Caki2 (cell line): ENCODE data around the gene GNB1L. TPM values are rescaled to one million over a fixed set of nuclear protein-coding genes. Genes with fewer than 3 reads are reported as not detected.

Experiments used
- DNase-seq: peaks from one replicate; pipeline ENCODE4 v3.0.0-alpha.2; 2015; ENCODE audit warnings: low read depth
- in situ Hi-C: cut with HindIII; loops from 2 replicates; pipeline ENCODE4 v1.10.0; 2016; ENCODE audit warnings: low sequenced_read_pairs, low pct_unique_long_range_greater_than_20kb, mixed read lengths
- total RNA-seq: library from RNA; depleted of rRNA; stranded (reverse); fragments of >200 nt; shearing (Covaris generic); gene quantifications from 2 replicates; pipeline ENCODE4 v1.2.3, GENCODE V29; 2014; ENCODE audit warnings: low replicate concordance; rRNA removed

The GNB1L gene, protein sequence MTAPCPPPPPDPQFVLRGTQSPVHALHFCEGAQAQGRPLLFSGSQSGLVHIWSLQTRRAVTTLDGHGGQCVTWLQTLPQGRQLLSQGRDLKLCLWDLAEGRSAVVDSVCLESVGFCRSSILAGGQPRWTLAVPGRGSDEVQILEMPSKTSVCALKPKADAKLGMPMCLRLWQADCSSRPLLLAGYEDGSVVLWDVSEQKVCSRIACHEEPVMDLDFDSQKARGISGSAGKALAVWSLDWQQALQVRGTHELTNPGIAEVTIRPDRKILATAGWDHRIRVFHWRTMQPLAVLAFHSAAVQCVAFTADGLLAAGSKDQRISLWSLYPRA
- total RNA-seq = 42.7 and 52.6 TPM in 2 replicates

DNA sequence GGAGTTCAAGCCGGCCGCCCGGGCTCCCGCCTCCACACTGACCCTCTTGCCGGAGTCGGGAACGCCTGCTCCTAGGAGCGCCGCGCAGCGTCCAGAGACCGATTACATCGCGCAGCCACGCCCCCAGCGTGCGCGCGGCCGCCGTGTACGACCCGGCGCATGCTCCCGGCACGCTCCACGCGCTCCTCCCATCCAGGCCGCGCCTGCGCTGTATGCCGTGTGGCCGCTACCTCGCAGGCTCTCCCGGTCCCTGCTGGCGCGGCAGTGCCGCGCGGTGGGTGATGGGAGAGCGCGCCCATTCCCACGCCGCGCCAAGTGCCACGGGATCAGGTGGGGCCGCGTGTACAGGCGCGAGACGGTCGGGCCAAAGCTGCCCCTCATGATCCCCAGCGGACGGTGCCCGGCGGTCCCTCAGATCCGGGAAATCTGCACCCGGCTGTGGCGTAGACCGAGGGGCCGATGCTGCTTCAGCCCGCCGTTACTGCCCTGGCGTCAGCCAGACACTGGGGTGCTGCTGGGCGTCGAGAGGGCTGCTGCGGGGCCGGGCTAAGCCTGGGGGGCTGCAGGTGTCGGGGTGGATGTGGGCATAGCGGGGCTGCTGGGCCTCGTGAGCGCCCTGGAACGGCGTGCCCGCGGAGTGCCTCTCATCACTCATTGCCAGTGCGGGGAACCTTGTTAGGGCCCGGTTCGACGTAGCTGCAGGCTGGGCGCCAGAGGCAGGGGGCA, at the start of gene GNB1L, which contains the start of gene RTL10:
GNB1L (minus strand) TSS at position 97 of the 726 bp plus-strand sequence. CDS start 33,519 bp downstream, outside the sequence.
RTL10 (minus strand) TSS at position 97 of the 726 bp plus-strand sequence. CDS start 2,613 bp downstream, outside the sequence.
- in situ Hi-C loops = no loop called here
- DNase-seq = peak; percentile 96

DNA sequence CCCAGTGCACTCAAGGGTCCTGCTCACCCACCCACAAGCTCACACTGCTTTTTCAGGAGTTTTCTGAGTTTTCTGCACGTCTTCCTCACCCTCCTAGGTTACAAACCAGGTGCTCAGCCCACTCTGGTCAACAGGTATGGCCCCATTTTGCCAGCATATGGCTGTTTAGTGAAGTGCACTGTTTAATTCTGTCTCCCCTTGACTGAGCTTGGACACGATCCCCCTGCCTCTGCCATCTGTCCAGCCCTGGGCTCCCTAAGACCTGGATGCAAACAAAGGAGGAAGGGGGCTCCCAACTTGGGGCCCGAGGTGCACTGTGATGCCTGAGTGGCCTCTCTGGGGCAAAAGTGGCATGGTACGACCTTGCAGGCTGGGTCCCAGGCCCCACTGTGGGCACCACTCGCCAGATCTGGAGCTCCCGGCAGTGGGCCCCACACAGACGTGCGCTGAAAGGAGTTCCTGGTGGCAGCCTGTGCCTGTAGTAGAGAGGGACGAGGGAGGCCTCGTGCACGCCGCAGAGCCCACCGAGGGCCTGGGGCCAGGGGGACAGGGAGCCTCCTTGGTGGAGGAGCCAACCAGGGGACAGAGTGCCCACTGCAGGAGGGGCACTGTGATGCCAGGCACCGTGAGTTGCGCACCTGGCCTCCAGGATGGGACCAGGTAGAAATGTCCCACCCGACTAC, 49.6 kb upstream of the GNB1L start:
- DNase-seq = no peak
- in situ Hi-C loops = no loop called here

DNA sequence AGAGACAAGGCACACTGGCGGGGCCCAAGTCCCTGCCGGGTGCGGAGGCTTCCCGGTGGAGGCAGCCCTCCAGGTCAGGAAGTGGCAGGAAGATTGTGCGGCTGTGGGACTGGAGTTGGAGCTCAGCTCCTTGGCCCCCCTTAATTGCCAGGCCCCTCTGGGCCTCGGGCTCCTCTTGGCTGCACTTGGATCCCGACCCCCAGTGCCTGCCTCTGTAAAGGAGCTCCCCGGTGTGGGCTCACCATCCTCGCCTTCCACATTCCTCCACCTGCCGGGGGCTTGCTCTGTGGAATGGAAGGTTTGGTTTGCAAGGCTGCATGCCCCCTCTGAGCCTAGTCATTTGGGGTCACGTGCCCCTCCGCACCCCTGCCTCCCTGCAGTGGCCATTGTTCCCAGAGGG, 48.8 kb upstream of the GNB1L start:
- in situ Hi-C loops = no loop called here
- DNase-seq = no peak

DNA sequence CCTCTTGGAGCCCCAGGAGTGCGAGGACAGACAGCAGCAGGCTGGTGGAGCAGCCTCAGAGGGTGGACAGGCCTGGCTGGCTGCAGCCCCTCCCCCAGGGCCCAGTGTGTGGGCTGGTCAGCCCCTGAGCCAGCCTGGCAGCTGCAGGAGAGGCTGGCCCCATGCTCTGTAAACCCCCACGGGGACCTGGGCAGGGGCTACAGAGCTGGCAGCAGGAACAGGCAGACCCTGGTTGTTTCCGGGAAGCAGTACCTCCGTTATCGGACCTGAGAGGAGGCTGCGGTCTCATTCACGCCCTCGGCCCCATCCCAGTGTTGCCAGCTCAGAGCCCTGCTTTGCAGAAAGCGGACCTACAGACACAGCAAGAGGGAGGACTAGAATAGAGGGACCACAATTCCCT, 48.4 kb upstream of the GNB1L start:
- in situ Hi-C loops = no loop called here
- DNase-seq = no peak

DNA sequence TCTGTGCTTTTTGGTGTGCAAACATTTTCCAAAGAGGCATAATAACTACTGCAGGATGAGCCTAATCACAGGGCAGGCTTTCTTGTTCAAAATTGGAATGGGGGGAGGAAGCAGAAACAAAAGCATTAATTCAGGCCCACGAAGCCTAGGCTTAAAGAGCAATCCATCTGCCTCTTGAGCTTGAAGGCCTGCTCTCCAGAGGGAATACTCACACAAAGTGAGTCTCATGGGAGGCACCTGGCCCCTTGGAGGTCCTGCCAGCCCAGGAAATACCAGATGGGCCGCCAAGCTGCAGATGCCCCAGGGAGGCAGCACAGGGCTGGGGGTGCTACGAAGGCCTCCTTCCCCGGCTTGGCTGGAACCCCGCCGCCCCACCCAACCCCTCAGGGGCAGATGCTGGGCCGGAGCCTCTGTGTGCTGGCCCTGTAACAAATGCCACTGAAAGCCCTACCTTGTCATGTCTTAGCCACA, 47.6 kb upstream of the GNB1L start:
- in situ Hi-C loops = no loop called here
- no peak for DNase-seq

DNA sequence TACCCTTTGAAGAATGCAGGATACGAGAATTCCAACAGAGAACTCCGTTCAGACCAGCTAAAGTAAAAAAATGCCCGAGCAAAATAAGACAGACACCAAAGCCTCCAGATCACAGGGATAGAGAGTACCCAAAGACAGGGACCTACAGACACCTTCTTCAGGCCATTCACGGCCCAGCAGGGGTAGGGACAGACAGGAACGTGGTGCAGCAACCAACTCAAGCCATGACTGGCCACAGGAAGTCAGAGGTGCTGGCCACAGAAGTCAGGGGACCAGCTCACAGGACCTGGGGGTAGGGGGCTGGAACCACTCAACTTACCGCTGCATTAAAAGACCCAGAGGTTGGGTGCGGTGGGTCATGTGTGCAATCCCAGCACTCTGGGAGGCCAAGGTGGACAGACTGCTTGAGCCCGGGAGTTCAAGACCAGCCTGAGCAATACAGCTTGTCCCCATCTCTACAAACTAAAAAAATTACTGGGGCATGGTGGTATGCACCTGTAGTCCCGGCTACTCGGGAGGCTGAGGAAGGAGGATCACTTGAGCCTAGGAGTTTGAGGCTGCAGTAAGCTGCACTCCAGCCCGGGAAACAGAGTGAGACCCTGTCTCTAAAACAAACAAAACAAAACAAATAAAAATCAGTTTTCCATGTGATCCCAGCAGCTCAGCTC, 47.0 kb upstream of the GNB1L start:
- in situ Hi-C loops = no loop called here

DNA sequence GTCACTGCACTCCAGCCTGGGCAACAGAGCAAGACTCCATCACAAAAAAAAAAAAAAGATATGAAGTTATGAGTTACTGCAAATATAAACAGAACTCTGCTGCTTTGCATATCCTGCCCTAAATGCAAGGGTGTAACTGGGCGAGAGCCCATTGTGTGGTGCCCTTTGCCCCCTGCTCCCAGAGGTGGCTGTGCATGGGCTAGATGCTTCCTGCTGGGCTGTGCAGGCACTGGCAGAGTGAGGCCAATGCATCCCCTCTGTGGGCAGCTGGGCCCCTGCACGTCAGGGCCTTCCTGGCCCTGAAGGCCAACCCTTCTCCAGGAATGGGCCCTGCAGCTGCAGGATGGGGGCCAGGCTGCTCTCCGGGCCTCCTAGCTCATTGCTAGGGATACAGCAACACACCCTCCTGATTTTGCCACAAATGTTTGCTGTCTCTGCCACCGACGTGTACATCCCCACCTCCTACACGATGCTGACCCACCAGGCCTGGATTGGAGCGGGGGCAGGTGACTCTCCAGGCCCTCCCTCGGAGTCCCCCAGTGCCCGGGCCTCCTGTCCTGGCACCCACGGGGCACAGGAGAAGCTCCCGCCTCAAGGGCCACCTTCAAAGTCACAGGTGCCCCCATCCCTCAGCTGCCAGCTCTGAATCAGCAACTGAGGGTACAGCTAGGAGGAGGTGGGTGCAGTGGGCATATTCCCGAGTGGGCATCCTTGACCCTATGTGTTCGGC, 46.2 kb upstream of the GNB1L start:
- no peak for DNase-seq
- in situ Hi-C loops = no loop called here

More for the DNA sequence above, 47.0 kb upstream of the GNB1L start:
- no peak for DNase-seq

DNA sequence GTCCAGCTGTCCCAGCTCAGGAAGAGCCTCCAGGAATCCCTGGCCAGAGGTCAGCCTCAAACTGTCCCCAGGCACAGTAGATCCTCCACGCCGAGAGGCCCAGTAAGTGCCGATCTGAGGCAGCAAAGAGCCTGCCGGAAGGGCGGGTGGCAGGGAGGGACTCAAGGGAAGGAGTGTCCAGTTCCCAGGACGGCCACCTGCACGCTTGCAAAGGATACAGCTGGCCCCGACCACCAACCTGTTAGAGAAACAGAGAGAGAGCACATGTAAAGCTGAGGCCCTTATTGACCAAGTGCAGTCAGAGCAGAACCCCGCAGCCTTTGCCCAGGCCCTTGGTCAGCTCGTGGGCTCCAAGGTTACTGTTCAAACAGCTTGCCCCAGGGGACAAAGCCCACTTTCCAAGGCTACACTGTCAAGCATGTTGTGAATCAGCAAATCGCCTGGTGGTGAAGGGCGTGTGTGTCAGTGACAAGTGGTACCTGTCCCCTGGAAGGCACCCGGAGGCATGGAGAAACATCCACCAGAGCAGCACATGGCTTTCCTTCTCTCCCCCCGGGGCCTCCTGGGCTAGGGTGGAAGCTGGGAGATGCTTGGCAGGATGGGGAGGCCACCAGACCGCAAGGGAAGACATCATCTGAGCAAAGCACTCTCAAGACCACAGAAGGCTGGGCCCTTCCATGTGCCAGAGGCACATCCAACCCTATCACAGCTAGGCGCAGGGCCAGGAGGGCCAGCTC, 44.3 kb upstream of the GNB1L start:
- in situ Hi-C loops = no loop called here
- no peak for DNase-seq

DNA sequence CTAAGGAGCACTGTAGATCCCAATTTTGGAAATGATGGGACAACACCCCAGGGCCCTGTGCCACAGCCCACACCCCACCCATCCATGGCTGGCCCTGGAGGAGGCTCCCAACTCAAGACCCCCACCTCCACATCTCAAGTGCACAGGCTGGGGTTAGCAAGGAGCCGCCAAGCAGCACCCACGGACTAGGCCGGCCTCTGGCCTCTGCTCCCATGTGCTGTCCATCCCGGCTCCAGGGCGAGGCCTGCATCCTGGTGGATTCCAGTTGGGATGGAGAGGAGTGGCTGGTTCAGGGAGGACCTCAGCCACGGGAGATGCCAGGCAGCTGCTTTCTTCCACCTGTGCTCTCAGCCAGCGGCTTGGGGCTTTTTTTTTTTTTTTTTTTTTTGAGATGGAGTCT, 43.5 kb upstream of the GNB1L start:
- in situ Hi-C loops = no loop called here
- DNase-seq = no peak

DNA sequence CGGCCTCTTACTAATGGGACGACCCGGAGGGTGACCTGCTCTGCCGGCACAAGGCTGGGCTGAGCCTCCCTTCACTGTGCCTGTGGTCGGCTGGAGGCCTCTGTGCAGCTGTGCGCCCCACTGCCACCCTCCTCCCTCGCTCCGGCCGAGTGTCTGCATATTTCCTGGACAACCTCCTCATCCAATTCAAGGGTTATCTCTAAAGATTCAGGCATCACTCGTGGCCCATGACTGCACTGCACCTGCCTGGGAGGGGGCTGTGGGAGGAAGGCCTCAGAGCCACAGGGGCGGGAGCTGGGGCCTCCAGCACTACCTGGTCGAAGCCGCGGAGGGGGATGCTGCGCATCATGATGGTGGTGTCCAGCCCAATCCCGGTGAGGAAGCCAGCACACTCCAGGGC, 43.1 kb upstream of the GNB1L start:
- DNase-seq = no peak
- in situ Hi-C loops = no loop called here

DNA sequence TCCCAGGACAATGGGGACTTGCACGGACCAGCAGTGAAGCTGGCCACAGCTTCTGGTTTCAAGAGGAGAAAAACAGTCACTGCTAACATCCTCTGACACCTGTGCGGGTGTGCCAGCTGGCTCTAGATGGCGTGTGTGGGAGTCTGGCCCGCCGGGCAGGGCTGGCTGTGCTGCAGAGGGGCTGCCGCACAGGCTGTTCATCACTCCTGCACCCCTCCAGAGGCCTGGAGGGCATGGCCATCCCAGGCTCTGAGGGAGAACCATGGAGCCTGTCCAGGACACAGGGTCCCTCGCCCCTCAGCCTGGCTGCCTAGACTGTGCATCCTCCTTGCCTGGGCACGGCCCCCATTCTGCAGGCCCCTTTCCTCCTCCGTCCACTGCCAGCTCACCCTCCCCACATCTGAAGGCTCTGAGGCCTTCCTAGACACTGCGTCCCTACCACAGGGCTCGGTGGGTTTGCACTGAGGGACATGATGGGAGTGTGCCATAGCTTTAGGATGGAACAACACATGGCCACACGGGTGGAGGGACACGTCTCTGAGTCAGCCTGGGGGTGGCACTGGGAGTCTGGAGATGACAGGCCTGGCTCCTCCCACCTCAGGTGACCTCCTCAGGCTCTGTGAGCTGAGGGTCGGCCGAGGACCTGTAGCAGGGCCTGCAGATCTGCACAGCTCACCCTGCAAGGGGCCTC, 42.1 kb upstream of the GNB1L start:
- in situ Hi-C loops = no loop called here
- DNase-seq = no peak

DNA sequence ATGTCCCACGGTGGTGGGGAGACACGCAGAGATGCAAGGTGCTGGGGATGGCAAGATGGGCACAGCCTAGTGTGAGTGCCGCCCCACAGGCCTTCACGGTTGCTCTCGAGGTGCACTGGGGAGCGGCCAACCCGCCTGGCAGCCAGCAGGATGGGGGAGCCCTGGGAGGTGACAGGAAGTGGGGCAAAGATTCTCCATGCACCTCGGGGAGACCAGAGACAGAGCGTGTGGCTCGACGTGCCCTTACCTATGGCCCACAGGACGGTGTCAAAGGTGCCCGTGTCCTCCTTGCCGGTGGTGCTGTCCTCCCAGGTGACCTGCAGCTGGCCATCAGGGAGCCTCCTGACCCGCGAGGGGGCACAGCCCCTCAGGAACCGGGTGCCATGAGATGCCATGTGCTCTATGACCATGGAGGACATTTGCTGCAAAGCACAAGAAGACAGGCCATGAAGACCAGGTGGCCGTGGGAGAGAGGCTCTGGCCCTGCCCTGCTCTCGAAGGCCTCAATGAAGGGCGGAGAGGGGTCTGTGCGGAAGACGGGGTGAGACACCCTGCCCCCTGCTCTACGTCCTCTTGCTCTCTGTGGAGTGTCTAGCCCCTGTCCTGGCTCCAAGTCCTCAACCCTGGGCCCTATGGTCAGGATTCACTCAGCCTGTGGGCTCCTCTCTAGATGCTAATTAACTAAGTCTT, 40.6 kb upstream of the GNB1L start:
- in situ Hi-C loops = no loop called here

DNA sequence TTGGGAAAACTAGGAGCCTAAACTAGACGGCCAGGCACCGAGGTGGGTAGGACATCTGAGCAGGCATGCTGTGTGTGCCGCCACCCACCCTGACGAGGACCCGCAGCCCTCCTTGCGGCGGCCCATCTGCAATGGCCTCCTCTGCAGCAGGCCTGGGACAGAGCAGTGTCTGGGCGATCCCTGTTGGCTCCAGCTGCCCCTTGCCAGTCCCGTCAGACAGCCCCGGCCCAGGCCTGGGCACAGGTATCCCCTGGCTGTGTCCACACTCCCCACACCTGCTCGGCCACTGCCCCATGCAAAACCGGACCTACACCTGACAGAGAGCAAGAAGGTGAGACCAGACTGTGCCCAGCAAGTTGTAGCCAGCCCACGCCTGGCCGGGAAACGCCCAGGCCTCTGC, 38.7 kb upstream of the GNB1L start:
- in situ Hi-C loops = no loop called here
- no peak for DNase-seq

More for the DNA sequence above, 40.6 kb upstream of the GNB1L start:
- DNase-seq = no peak

DNA sequence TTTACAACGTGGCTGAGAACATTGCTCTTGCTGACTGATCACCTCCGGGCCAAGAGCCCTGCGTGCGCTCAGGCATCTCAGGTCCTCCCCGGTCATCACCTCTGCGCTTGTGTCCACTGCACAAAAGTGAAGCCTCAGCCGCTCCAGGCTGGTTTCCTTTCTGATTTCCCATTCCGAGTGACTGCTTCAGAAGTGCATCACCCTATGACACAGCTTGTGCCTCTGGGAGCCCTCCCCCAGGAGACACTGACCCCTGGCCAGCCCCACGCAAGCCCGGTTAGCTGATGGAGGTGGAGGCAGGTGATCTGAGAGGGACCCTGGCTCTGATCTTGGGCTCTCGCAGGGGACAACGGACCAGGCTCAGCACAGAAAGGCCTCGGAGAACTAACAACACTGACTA, 38.3 kb upstream of the GNB1L start:
- in situ Hi-C loops = no loop called here
- peak; percentile 50 for DNase-seq

DNA sequence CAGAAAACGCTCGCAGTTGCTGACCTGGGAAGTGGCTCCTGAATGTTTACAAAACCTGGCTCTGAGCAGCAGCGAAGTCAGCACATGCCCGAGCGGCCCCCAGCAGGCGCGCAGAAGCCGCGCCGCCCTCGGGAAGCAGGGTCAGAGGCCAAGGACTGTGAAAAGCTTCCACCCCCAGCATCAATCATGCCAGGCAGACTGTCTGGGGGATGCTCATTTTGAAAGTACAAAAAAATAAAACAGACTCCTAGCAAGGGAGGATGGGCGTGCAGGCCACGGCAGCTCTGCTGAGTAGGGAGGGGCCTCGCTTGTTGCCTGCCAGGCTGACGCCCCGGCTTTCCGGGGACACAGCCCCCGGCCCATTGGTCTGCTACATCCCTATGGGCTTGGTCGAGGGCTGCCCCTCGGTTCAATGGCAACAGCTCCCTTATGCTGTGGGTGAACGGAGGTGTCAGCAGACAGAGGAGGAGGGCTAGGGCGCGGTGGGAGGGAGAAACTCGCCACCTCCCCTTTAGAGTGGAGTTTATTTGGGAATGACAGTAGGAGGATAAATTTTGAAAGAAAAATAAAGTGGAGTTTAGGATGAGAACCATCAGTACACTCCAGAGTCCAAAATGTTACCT, 37.7 kb upstream of the GNB1L start:
- in situ Hi-C loops = no loop called here
- no peak for DNase-seq
